Common myeloid progenitor, CD34-positive (primary cell): ENCODE measurements around the gene ATF6.

ENCODE experiments used
- CTCF ChIA-PET: fragments of 350-600 bp; sonication (Branson Sonifier 250); formaldehyde crosslinking; loops from one replicate; lab custom pipeline; 2021; ENCODE audit warnings: antibody characterized with exemption; lab: Charles Lee
- POLR2A ChIA-PET: fragments of 350-600 bp; sonication (Branson Sonifier 250); formaldehyde crosslinking; loops from one replicate; lab custom pipeline; 2021; ENCODE audit warnings: antibody characterized with exemption; lab: Charles Lee
- DNase-seq, 3 donors: peaks; one replicate each; pipeline versions ENCODE4 v3.0.0 to v3.0.0-alpha.2; 2013
- H3K27ac ChIP-seq, 2 experiments: 1 replicate in 1 of 2; 2 replicates in 1 of 2; pipeline ENCODE4 v1.7.0; 2013; ENCODE audit warnings: inconsistent platforms in 2 of 2, low read length in 2 of 2, mild to moderate bottlenecking in 2 of 2, low read depth in 1 of 2, moderate library complexity in 1 of 2; ENCODE audit not compliant: severe bottlenecking in 2 of 2, insufficient read depth in 1 of 2, poor library complexity in 1 of 2
- H3K27me3 ChIP-seq, 5 experiments: replicated peaks in 2 of 5; 1 replicate in 3 of 5; 2 replicates in 2 of 5; pipeline versions ENCODE4 v1.6.1 to v1.7.0; 2013; ENCODE audit warnings: low read length in 4 of 5, mild to moderate bottlenecking in 2 of 5, moderate library complexity in 2 of 5, inconsistent platforms in 1 of 5; ENCODE audit not compliant: insufficient read depth in 5 of 5, control insufficient read depth in 4 of 5
- H3K36me3 ChIP-seq, 4 experiments: 1 replicate in 2 of 4; 2 replicates in 2 of 4; pipeline versions ENCODE4 v1.6.1 to v1.7.0; 2013; ENCODE audit warnings: low read length in 3 of 4, control low read depth in 1 of 4, mild to moderate bottlenecking in 1 of 4; ENCODE audit not compliant: control insufficient read depth in 4 of 4, insufficient read depth in 4 of 4
- H3K4me1 ChIP-seq, 4 experiments: 1 replicate in 3 of 4; 2 replicates in 1 of 4; pipeline versions ENCODE4 v1.6.1 to v1.7.1; 2013; ENCODE audit warnings: low read length in 3 of 4, mild to moderate bottlenecking in 3 of 4, control low read depth in 1 of 4, inconsistent platforms in 1 of 4, moderate library complexity in 1 of 4; ENCODE audit not compliant: control insufficient read depth in 4 of 4, insufficient read depth in 4 of 4; ENCODE audit errors: control extremely low read depth in 1 of 4
- H3K4me3 ChIP-seq, 7 experiments: 1 replicate in 4 of 7; 2 replicates in 3 of 7; pipeline versions ENCODE4 v1.5.1 to v1.7.0; 2013; ENCODE audit warnings: mild to moderate bottlenecking in 7 of 7, low read length in 6 of 7, moderate library complexity in 6 of 7, inconsistent platforms in 2 of 7, low read depth in 2 of 7, control low read depth in 1 of 7; ENCODE audit not compliant: insufficient read depth in 4 of 7, control insufficient read depth in 1 of 7; ENCODE audit errors: extremely low read depth in 1 of 7
- H3K9me3 ChIP-seq, 5 experiments: 1 replicate in 4 of 5; 2 replicates in 1 of 5; pipeline versions ENCODE4 v1.6.1 to v1.7.1; 2013; ENCODE audit warnings: low read length in 4 of 5, mild to moderate bottlenecking in 2 of 5, inconsistent platforms in 1 of 5, low read depth in 1 of 5, moderate library complexity in 1 of 5; ENCODE audit not compliant: control insufficient read depth in 4 of 5, insufficient read depth in 2 of 5; ENCODE audit errors: control extremely low read depth in 1 of 5
- WGBS: methylation state at CpG from one replicate; pipeline ENCODE4 v1.1.5; 2013; ENCODE audit not compliant: insufficient coverage; 5-methylcytosine and 5-hydroxymethylcytosine counted together

The ATF6 gene

GRCh38 chr1:162009501-162010174 is 243.5 kb downstream of the ATF6 start:
- no peaks in the 10 kb centered on the region for H3K27me3 ChIP-seq
- no peak for DNase-seq
- H3K9me3 ChIP-seq = peaks cover 0 to 5% (median 3%) of the 10 kb centered on the region in 5 experiments
- ChIA-PET POLR2A (no interaction called here), CTCF (interaction anchor here (2.9 kb wide), 1 partner anchor 14 kb away, joined by 10 read pairs; the partner anchor contains the start of gene OLFML2B)
- no peak overlapping the region for H3K4me3 ChIP-seq
- peaks cover 2 to 13% (median 7%) of the 10 kb centered on the region in 4 experiments for H3K4me1 ChIP-seq
- no peaks in the 10 kb centered on the region for H3K36me3 ChIP-seq
- WGBS = 87% methylated on average over 8 of the region's 9 CpGs
- no peak overlapping the region for H3K27ac ChIP-seq

- 100% methylated on average over 3 of the region's 3 CpGs for WGBS
- Histone ChIP-seq H3K4me1 (peaks cover 0 to 8% (median 3%) of the 10 kb centered on the region in 4 experiments), H3K4me3 (no peak overlapping the region), H3K36me3 (no peaks in the 10 kb centered on the region), H3K27ac (no peak overlapping the region), H3K9me3 (peaks cover 0 to 5% (median 3%) of the 10 kb centered on the region in 5 experiments), H3K27me3 (no peaks in the 10 kb centered on the region)
- POLR2A ChIA-PET = no interaction called here
- no peak for DNase-seq
- CTCF ChIA-PET = interaction anchor here (2.9 kb wide), 1 partner anchor 14 kb away, joined by 10 read pairs; the partner anchor contains the start of gene OLFML2B
These were observed 244.0 kb downstream of the ATF6 start for GRCh38 chr1:162010175-162010506.

- Histone ChIP-seq H3K4me3 (no peak overlapping the region), H3K9me3 (peaks cover 0 to 5% (median 3%) of the 10 kb centered on the region in 5 experiments), H3K4me1 (peaks cover 0 to 4% (median 2%) of the 10 kb centered on the region in 4 experiments), H3K27ac (no peak overlapping the region), H3K27me3 (no peaks in the 10 kb centered on the region), H3K36me3 (no peaks in the 10 kb centered on the region)
- 94% methylated on average over 6 of the region's 9 CpGs for WGBS
- CTCF ChIA-PET = interaction anchor here (2.9 kb wide), 1 partner anchor 12 kb away, joined by 10 read pairs; the partner anchor contains the start of gene OLFML2B
- POLR2A ChIA-PET = no interaction called here
- no peak for DNase-seq
These were observed 245.4 kb downstream of the ATF6 start for GRCh38 chr1:162011337-162012012.

- Histone ChIP-seq H3K4me3 (no peak overlapping the region), H3K36me3 (no peaks in the 10 kb centered on the region), H3K4me1 (no peaks in the 10 kb centered on the region), H3K9me3 (peaks cover 0 to 5% (median 3%) of the 10 kb centered on the region in 5 experiments), H3K27me3 (no peaks in the 10 kb centered on the region), H3K27ac (no peak overlapping the region)
- CTCF ChIA-PET = no interaction called here
- no peak for DNase-seq
- POLR2A ChIA-PET = no interaction called here
These were observed 247.2 kb downstream of the ATF6 start for GRCh38 chr1:162013289-162013688.
